Lower lobe of right lung (tissue), 2 donors: ENCODE measurements around the gene NDUFA8. TPM values are rescaled to one million over a fixed set of nuclear protein-coding genes. Genes with fewer than 3 reads are reported as not detected.

ENCODE experiments used
- ATAC-seq, 2 donors: fragments of 200-7000 bp; cut with Tn5 transposase; one replicate each; pipeline ENCODE4 v1.9.1; 2020 to 2022; ENCODE audit warnings: mild to moderate bottlenecking in 2 of 2, moderate library complexity in 2 of 2
- DNase-seq: peaks from one replicate; pipeline ENCODE4 v3.0.0-alpha.2; 2020
- H3K27ac ChIP-seq: fragments of 200-600 bp; one replicate; pipeline ENCODE4 v1.8.0; 2022
- H3K27me3 ChIP-seq: fragments of 200-600 bp; one replicate; pipeline ENCODE4 v1.8.0; 2022; ENCODE audit warnings: low read depth
- H3K36me3 ChIP-seq: fragments of 200-600 bp; one replicate; pipeline ENCODE4 v1.8.0; 2022; ENCODE audit warnings: mild to moderate bottlenecking
- H3K4me1 ChIP-seq: fragments of 200-600 bp; one replicate; pipeline ENCODE4 v1.8.0; 2022
- H3K4me3 ChIP-seq: fragments of 200-600 bp; one replicate; pipeline ENCODE4 v1.8.0; 2022; ENCODE audit warnings: mild to moderate bottlenecking
- H3K9me3 ChIP-seq: fragments of 200-600 bp; one replicate; pipeline ENCODE4 v1.8.0; 2022
- CTCF ChIP-seq: fragments of 200-600 bp; IDR thresholded peaks from one replicate; pipeline ENCODE4 v1.8.0; 2022; ENCODE audit warnings: antibody characterized with exemption, mild to moderate bottlenecking
- intact Hi-C: fragments of 100-400 bp; cut with DNase I; formaldehyde crosslinking; loops from one replicate; pipeline ENCODE4 v1.11.0; 2022
- total RNA-seq: library from RNA; stranded (reverse); fragmentation: NEBNext Ultra II Directional; extraction: Animal tissue kit (Norgen Biotek cat#: 25700); gene quantifications from one replicate; pipeline ENCODE4 v1.2.1, GENCODE V29; 2021
- donor health status: DM: no; HTN: yes; CAD: no; lungs with severe emphysema.

The NDUFA8 gene
- total RNA-seq, 1 donor from 2014 or later, result 38.5 TPM

- intact Hi-C loops, result no loop called here
- no peak for DNase-seq
- Histone ChIP-seq H3K36me3 (no peaks in the 10 kb centered on the region), H3K27me3 (peaks cover 8% of the 10 kb centered on the region), H3K27ac (no peak overlapping the region), H3K4me1 (no peaks in the 10 kb centered on the region), H3K9me3 (no peaks in the 10 kb centered on the region), H3K4me3 (no peak overlapping the region)
- no peak for TF ChIP-seq CTCF
- no peak for ATAC-seq
Observed at GRCh38 chr9:122176916-122177315, 17.3 kb upstream of the NDUFA8 start.

- no peak for TF ChIP-seq CTCF
- Histone ChIP-seq H3K4me1 (no peaks in the 10 kb centered on the region), H3K36me3 (no peaks in the 10 kb centered on the region), H3K9me3 (no peaks in the 10 kb centered on the region), H3K27me3 (peaks cover 8% of the 10 kb centered on the region), H3K27ac (no peak overlapping the region), H3K4me3 (no peak overlapping the region)
- DNase-seq (no peak), ATAC-seq (no peak)
- intact Hi-C loops, result no loop called here
Observed at GRCh38 chr9:122173670-122174069, 14.1 kb upstream of the NDUFA8 start.

- DNase-seq (no peak), ATAC-seq (no peak)
- no peak overlapping the region for H3K27ac ChIP-seq
- H3K4me1 ChIP-seq, result no peaks in the 10 kb centered on the region
- TF ChIP-seq CTCF, result no peak
- intact Hi-C loops, result no loop called here
- H3K4me3 ChIP-seq, result no peak overlapping the region
- no peaks in the 10 kb centered on the region for H3K9me3 ChIP-seq
- H3K36me3 ChIP-seq, result no peaks in the 10 kb centered on the region
- H3K27me3 ChIP-seq, result peaks cover 8% of the 10 kb centered on the region
Observed at GRCh38 chr9:122172131-122172530, 12.6 kb upstream of the NDUFA8 start.

GRCh38 chr9:122168356-122168755 lies 8.8 kb upstream of the NDUFA8 start:
- H3K27ac ChIP-seq, result no peak overlapping the region
- peaks cover 5% of the 10 kb centered on the region for H3K27me3 ChIP-seq
- ATAC-seq, result no peak
- DNase-seq, result no peak
- no peaks in the 10 kb centered on the region for H3K9me3 ChIP-seq
- TF ChIP-seq CTCF, result no peak
- H3K36me3 ChIP-seq, result no peaks in the 10 kb centered on the region
- no peak overlapping the region for H3K4me3 ChIP-seq
- H3K4me1 ChIP-seq, result no peaks in the 10 kb centered on the region
- intact Hi-C loops, result no loop called here

GRCh38 chr9:122164286-122164685 lies 4.7 kb upstream of the NDUFA8 start:
- Histone ChIP-seq H3K27me3 (no peaks in the 10 kb centered on the region), H3K36me3 (no peaks in the 10 kb centered on the region), H3K4me1 (no peaks in the 10 kb centered on the region), H3K9me3 (no peaks in the 10 kb centered on the region), H3K4me3 (no peak overlapping the region), H3K27ac (no peak overlapping the region)
- ATAC-seq (no peak), DNase-seq (no peak)
- intact Hi-C loops, result no loop called here
- TF ChIP-seq CTCF, result no peak

GRCh38 chr9:122162415-122162814 lies 2.8 kb upstream of the NDUFA8 start:
- DNase-seq (no peak), ATAC-seq (no peak)
- Histone ChIP-seq H3K9me3 (no peaks in the 10 kb centered on the region), H3K36me3 (no peaks in the 10 kb centered on the region), H3K4me3 (no peak overlapping the region), H3K27me3 (no peaks in the 10 kb centered on the region), H3K4me1 (peaks cover 16% of the 10 kb centered on the region), H3K27ac (no peak overlapping the region)
- TF ChIP-seq CTCF, result no peak
- intact Hi-C loops, result no loop called here
